H1 (cell line): ENCODE data around the gene SPATS1. TPM values are rescaled to one million over a fixed set of nuclear protein-coding genes. Genes with fewer than 3 reads are reported as not detected.

ENCODE experiments used
- CTCF ChIA-PET: fragments of 300-600 bp; sonication (Branson Sonifier 250); formaldehyde crosslinking; loops from one replicate; lab custom pipeline; 2021; ENCODE audit not compliant: partially characterized antibody; lab: Charles Lee
- POLR2A ChIA-PET: fragments of 300-600 bp; sonication (Branson Sonifier 250); formaldehyde crosslinking; loops from one replicate; lab custom pipeline; 2021; ENCODE audit warnings: inconsistent platforms; ENCODE audit not compliant: partially characterized antibody; lab: Charles Lee
- DNase-seq, 2 experiments: peaks; one replicate each; pipeline versions ENCODE4 v3.0.0 to v3.0.0-alpha.2; 2010 to 2022; ENCODE audit warnings: low spot score in 2 of 2, low read depth in 1 of 2, mixed read lengths in 1 of 2
- FAIRE-seq: peaks from 2 replicates; lab custom pipeline; 2011; peaks lifted over from hg19 to GRCh38; lab: Jason Lieb, UNC
- H2AFZ ChIP-seq: 2 replicates; pipeline ENCODE4 v1.8.1; 2012; ENCODE audit warnings: low read length, inconsistent platforms
- H2AK5ac ChIP-seq: 2 replicates; pipeline ENCODE4 v1.6.1; 2013; ENCODE audit warnings: low read depth, low read length
- H2BK120ac ChIP-seq: replicated peaks from 2 replicates; pipeline ENCODE3; 2013; ENCODE audit warnings: low read depth, low read length, inconsistent platforms
- H2BK12ac ChIP-seq: 2 replicates; pipeline ENCODE4 v1.6.1; 2013; ENCODE audit warnings: low read depth, low read length
- H2BK15ac ChIP-seq: 2 replicates; pipeline ENCODE4 v1.6.1; 2013; ENCODE audit warnings: low read length
- H2BK20ac ChIP-seq: 2 replicates; pipeline ENCODE4 v1.6.1; 2013; ENCODE audit warnings: low read length
- H2BK5ac ChIP-seq: 2 replicates; pipeline ENCODE4 v1.6.1; 2013; ENCODE audit warnings: low read depth, low read length
- H3K14ac ChIP-seq: 2 replicates; pipeline ENCODE4 v1.6.1; 2013; ENCODE audit warnings: inconsistent platforms; ENCODE audit not compliant: insufficient read length
- H3K18ac ChIP-seq: 2 replicates; pipeline ENCODE4 v1.6.1; 2013; ENCODE audit warnings: low read length; ENCODE audit errors: extremely low read depth
- H3K23ac ChIP-seq: 2 replicates; pipeline ENCODE4 v1.6.1; 2013; ENCODE audit warnings: inconsistent platforms; ENCODE audit not compliant: insufficient read length
- H3K23me2 ChIP-seq: 2 replicates; pipeline ENCODE4 v1.6.1; 2013; ENCODE audit warnings: low read depth, low read length
- H3K27ac ChIP-seq: 2 replicates; pipeline ENCODE4 v1.6.1; 2011; ENCODE audit warnings: low read depth, low read length, inconsistent platforms
- H3K27me3 ChIP-seq, 4 experiments: replicated peaks in 1 of 4; 1 replicate in 1 of 4; 2 replicates in 3 of 4; pipeline versions ENCODE4 v1.6.1 to v1.8.1; 2011 to 2013; ENCODE audit warnings: low read length in 3 of 4, mild to moderate bottlenecking in 3 of 4, inconsistent platforms in 2 of 4, mixed read lengths in 2 of 4, moderate library complexity in 1 of 4; ENCODE audit not compliant: control insufficient read depth in 3 of 4, insufficient read depth in 3 of 4; ENCODE audit errors: extremely low read depth in 1 of 4
- H3K36me3 ChIP-seq, 4 experiments: 2 replicates each; pipeline versions ENCODE4 v1.6.1 to v1.8.1; 2011 to 2013; ENCODE audit warnings: mild to moderate bottlenecking in 4 of 4, low read length in 3 of 4, moderate library complexity in 2 of 4, control low read depth in 1 of 4, inconsistent platforms in 1 of 4; ENCODE audit not compliant: insufficient read depth in 4 of 4, control insufficient read depth in 2 of 4
- H3K4ac ChIP-seq: replicated peaks from 2 replicates; pipeline ENCODE3; 2013; ENCODE audit warnings: low read length, low read depth, mixed read lengths, inconsistent platforms; ENCODE audit not compliant: insufficient read length
- H3K4me1 ChIP-seq, 4 experiments: replicated peaks in 1 of 4; 1 replicate in 1 of 4; 2 replicates in 3 of 4; pipeline versions ENCODE4 v1.6.1 to v1.8.1; 2011 to 2013; ENCODE audit warnings: low read length in 3 of 4, inconsistent platforms in 2 of 4, mixed read lengths in 1 of 4; ENCODE audit not compliant: insufficient read depth in 4 of 4, control insufficient read depth in 3 of 4
- H3K4me2 ChIP-seq, 2 experiments: 2 replicates each; pipeline versions ENCODE4 v1.6.1 to v1.8.1; 2011 to 2013; ENCODE audit warnings: low read depth in 2 of 2, low read length in 2 of 2, control low read depth in 1 of 2, inconsistent platforms in 1 of 2, mild to moderate bottlenecking in 1 of 2; ENCODE audit not compliant: insufficient read depth in 1 of 2
- H3K4me3 ChIP-seq, 4 experiments: fragments of 200-600, 300-600 bp in 1 of 4; sonication (generic), shearing (Covaris generic), sonication (Bioruptor Twin) in 1 of 4; 2 replicates each; pipeline versions ENCODE4 v1.5.1 to v1.8.1; 2011 to 2016; ENCODE audit warnings: low read length in 4 of 4, low read depth in 3 of 4, control low read depth in 2 of 4, inconsistent platforms in 2 of 4, mild to moderate bottlenecking in 2 of 4, mixed read lengths in 1 of 4, moderate library complexity in 1 of 4; ENCODE audit not compliant: insufficient read depth in 2 of 4; ENCODE audit errors: extremely low read depth in 1 of 4
- H3K56ac ChIP-seq: replicated peaks from 2 replicates; pipeline ENCODE3; 2013; ENCODE audit warnings: low read depth, mild to moderate bottlenecking, mixed read lengths, low read length, inconsistent platforms; ENCODE audit not compliant: insufficient read length
- H3K79me1 ChIP-seq: 2 replicates; pipeline ENCODE4 v1.6.1; 2013; ENCODE audit warnings: low read depth, low read length, control low read depth
- H3K79me2 ChIP-seq, 2 experiments: 2 replicates each; pipeline versions ENCODE4 v1.6.1 to v1.8.1; 2012 to 2013; ENCODE audit warnings: low read length in 2 of 2, mild to moderate bottlenecking in 2 of 2, inconsistent platforms in 1 of 2; ENCODE audit not compliant: insufficient read depth in 2 of 2, control insufficient read depth in 1 of 2
- H3K9ac ChIP-seq, 4 experiments: replicated peaks in 1 of 4; 1 replicate in 1 of 4; 2 replicates in 3 of 4; pipeline versions ENCODE4 v1.6.1 to v1.8.1; 2011 to 2013; ENCODE audit warnings: low read depth in 3 of 4, low read length in 3 of 4, control low read depth in 2 of 4, mild to moderate bottlenecking in 2 of 4, moderate library complexity in 2 of 4, inconsistent platforms in 1 of 4; ENCODE audit errors: extremely low read depth in 1 of 4
- H3K9me3 ChIP-seq, 2 experiments: 2 replicates each; pipeline versions ENCODE4 v1.6.1 to v1.8.1; 2012 to 2013; ENCODE audit warnings: mild to moderate bottlenecking in 2 of 2, moderate library complexity in 2 of 2, control low read depth in 1 of 2, inconsistent platforms in 1 of 2, low read depth in 1 of 2, low read length in 1 of 2, mixed read lengths in 1 of 2; ENCODE audit not compliant: insufficient read depth in 2 of 2
- H4K20me1 ChIP-seq, 2 experiments: replicated peaks in 1 of 2; 2 replicates each; pipeline versions ENCODE3 to v1.8.1; 2011 to 2013; ENCODE audit warnings: inconsistent platforms in 2 of 2, low read length in 2 of 2, mild to moderate bottlenecking in 1 of 2; ENCODE audit not compliant: insufficient read depth in 2 of 2, control insufficient read depth in 1 of 2
- H4K5ac ChIP-seq: 2 replicates; pipeline ENCODE4 v1.6.1; 2013; ENCODE audit warnings: low read length, low read depth, mixed read lengths, inconsistent platforms; ENCODE audit not compliant: insufficient read length
- H4K8ac ChIP-seq: 2 replicates; pipeline ENCODE4 v1.8.0; 2013; ENCODE audit warnings: mild to moderate bottlenecking, moderate library complexity, low read length, inconsistent platforms; ENCODE audit not compliant: insufficient read depth; ENCODE audit errors: extremely low read depth
- H4K91ac ChIP-seq: replicated peaks from 2 replicates; pipeline ENCODE3; 2013; ENCODE audit warnings: low read length, mixed read lengths, inconsistent platforms; ENCODE audit not compliant: insufficient read length
- ASH2L ChIP-seq: fragments of 200-600, 300-600 bp; sonication (generic); IDR thresholded peaks from one replicate; pipeline ENCODE4 v1.7.1; 2017; ENCODE audit warnings: low read length
- BRCA1 ChIP-seq: IDR thresholded peaks from 2 replicates; pipeline ENCODE4 v1.6.1; 2012; ENCODE audit warnings: low read depth, low read length, improper control_type of control experiment
- CEBPB ChIP-seq: IDR thresholded peaks from 2 replicates; pipeline ENCODE4 v1.6.1; 2012; ENCODE audit warnings: low read depth, low read length
- CHD2 ChIP-seq: IDR thresholded peaks from 2 replicates; pipeline ENCODE4 v1.6.1; 2012; ENCODE audit warnings: low read length, improper control_type of control experiment
- FOSL1 ChIP-seq: IDR thresholded peaks from 2 replicates; pipeline ENCODE4 v1.6.1; 2011; ENCODE audit warnings: mild to moderate bottlenecking, low read depth, low read length, moderate library complexity; ENCODE audit not compliant: insufficient read depth
- GTF2F1 ChIP-seq: IDR thresholded peaks from 2 replicates; pipeline ENCODE4 v1.6.1; 2012; ENCODE audit warnings: low read depth, low read length, improper control_type of control experiment, borderline replicate concordance
- JUN ChIP-seq: IDR thresholded peaks from 2 replicates; pipeline ENCODE4 v1.6.1; 2011; ENCODE audit warnings: low read depth, mild to moderate bottlenecking, improper control_type of control experiment, low read length
- JUND ChIP-seq: IDR thresholded peaks from 2 replicates; pipeline ENCODE4 v1.6.1; 2011; ENCODE audit warnings: mild to moderate bottlenecking, improper control_type of control experiment, low read length
- KDM4A ChIP-seq: IDR thresholded peaks from one replicate; pipeline ENCODE4 v1.7.1; 2012; ENCODE audit warnings: low read depth, mild to moderate bottlenecking, moderate library complexity, low read length, inconsistent platforms; ENCODE audit not compliant: severe bottlenecking
- POLR2A ChIP-seq, 2 experiments: IDR thresholded peaks; 1 replicate in 1 of 2; 2 replicates in 1 of 2; pipeline ENCODE4 v1.6.1; 2011; ENCODE audit warnings: low read depth in 2 of 2, low read length in 2 of 2, mild to moderate bottlenecking in 2 of 2; ENCODE audit errors: control extremely low read depth in 1 of 2
- POU5F1 ChIP-seq: IDR thresholded peaks from 2 replicates; pipeline ENCODE4 v1.6.1; 2011; ENCODE audit warnings: low read depth, mild to moderate bottlenecking, low read length, moderate library complexity
- RNF2 ChIP-seq: fragments of 200-900, 300-1000 bp; sonication (generic); IDR thresholded peaks from 2 replicates; pipeline ENCODE4 v1.7.1; 2016; ENCODE audit warnings: borderline replicate concordance, low read depth, mild to moderate bottlenecking, antibody characterized with exemption, low read length; ENCODE audit not compliant: poor library complexity, severe bottlenecking; ENCODE audit errors: missing control alignments
- SIX5 ChIP-seq: IDR thresholded peaks from 2 replicates; pipeline ENCODE4 v1.6.1; 2011; ENCODE audit warnings: mild to moderate bottlenecking, low read depth, low read length
- SP1 ChIP-seq: IDR thresholded peaks from 2 replicates; pipeline ENCODE4 v1.6.1; 2011; ENCODE audit warnings: low read depth, low read length
- TAF1 ChIP-seq: IDR thresholded peaks from 2 replicates; pipeline ENCODE4 v1.6.1; 2011; ENCODE audit warnings: mild to moderate bottlenecking, low read depth, low read length
- TBP ChIP-seq: IDR thresholded peaks from 2 replicates; pipeline ENCODE4 v1.6.1; 2011; ENCODE audit warnings: low read depth, low read length, improper control_type of control experiment
- TCF12 ChIP-seq: IDR thresholded peaks from 2 replicates; pipeline ENCODE4 v1.6.1; 2011; ENCODE audit warnings: low read depth, mild to moderate bottlenecking, low read length
- WGBS, 2 experiments: shearing (Covaris generic) in 1 of 2; methylation state at CpG; one replicate each; pipeline versions ENCODE4 v1.1.6 to v1.1.7; 2013 to 2015; ENCODE audit warnings: low lambda C conversion rate in 2 of 2, mixed read lengths in 2 of 2, inconsistent platforms in 1 of 2, low coverage in 1 of 2, missing lambda C conversion rate in 1 of 2; ENCODE audit not compliant: insufficient replicate concordance in 2 of 2, insufficient coverage in 1 of 2, insufficient read length in 1 of 2; ENCODE audit errors: extremely low coverage in 1 of 2, missing lambda C conversion rate in 1 of 2; 5-methylcytosine and 5-hydroxymethylcytosine counted together
- polyA plus RNA-seq, 7 experiments: library from polyadenylated mRNA; depleted of rRNA in 3 of 7; stranded (reverse) in 5 of 7; unstranded in 2 of 7; fragments of >200 nt in 5 of 7; fragments of 200-250 nt in 2 of 7; gene quantifications; 1 replicate in 5 of 7; 2 replicates in 1 of 7; 4 replicates in 1 of 7; pipeline versions ENCODE4 v1.2.1 to v1.2.3, GENCODE V29; 2011 to 2013; ENCODE audit warnings: missing spikeins in 2 of 7, mixed read lengths in 2 of 7
- total RNA-seq: library from RNA; stranded (reverse); fragmentation: NEBNext Ultra II Directional; extraction: Animal tissue kit (Norgen Biotek cat#: 25700); gene quantifications from 2 replicates; pipeline ENCODE4 v1.2.1, GENCODE V29; 2021

The SPATS1 gene
- total and polyA plus RNA-seq, 2 of the 8 experiments (the other 6 are each of a cell fraction or from before 2014, with no cell fraction given) = not detected

DNA sequence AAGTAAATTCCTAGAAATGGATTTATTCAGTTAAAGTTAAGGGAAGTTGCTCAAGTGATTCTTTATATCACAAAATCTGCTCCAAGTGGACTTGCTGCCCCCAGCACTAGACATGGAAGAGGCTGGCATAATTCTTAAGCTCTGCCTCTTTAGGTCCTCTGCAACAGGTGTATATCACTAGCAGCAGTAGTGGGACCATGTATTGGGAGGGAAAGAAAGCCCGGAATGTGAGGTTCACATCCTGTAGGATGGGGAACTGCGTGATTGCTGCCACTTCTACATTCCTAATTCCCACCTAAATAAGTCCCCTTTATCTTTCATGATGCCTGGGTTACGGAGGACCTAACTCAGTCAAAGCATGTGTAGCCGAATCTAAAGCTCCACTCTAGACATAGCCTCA, 13.2 kb downstream of the SPATS1 start:
- ChIA-PET POLR2A (interaction anchor here (0.6 kb wide), 1 partner anchor 12 kb away, joined by 5 read pairs; no protein-coding TSS in a partner anchor), CTCF (interaction anchor here (1.4 kb wide), 1 partner anchor 10 kb away, joined by 3 read pairs; no protein-coding TSS in a partner anchor)
- H3K9ac ChIP-seq = no peak overlapping the region
- no peak overlapping the region for H2AFZ ChIP-seq
- no peak overlapping the region for H3K56ac ChIP-seq
- no peaks in the 10 kb centered on the region for H3K27me3 ChIP-seq
- no peak overlapping the region for H3K4me2 ChIP-seq
- H3K4me3 ChIP-seq = no peak overlapping the region
- peaks cover 0 to under 1% (median 0%) of the 10 kb centered on the region in 4 experiments; a peak in 1 of 7 replicates for H3K4me1 ChIP-seq
- no peaks in the 10 kb centered on the region for H3K79me2 ChIP-seq
- WGBS, 2 experiments = 91% methylated on average over 3 of the region's 4 CpGs; no CpG with 5 or more reads in 1 of the 2 experiments
- H3K27ac ChIP-seq = no peak overlapping the region
- H3K23ac ChIP-seq = no peak overlapping the region
- no peak for FAIRE-seq
- H3K14ac ChIP-seq = no peak overlapping the region
- no peak overlapping the region for H4K8ac ChIP-seq
- no peak overlapping the region for H2AK5ac ChIP-seq
- H3K9me3 ChIP-seq = no peaks in the 10 kb centered on the region
- H3K36me3 ChIP-seq = no peaks in the 10 kb centered on the region
- H3K4ac ChIP-seq = no peak overlapping the region
- H2BK15ac ChIP-seq = no peak overlapping the region
- H3K23me2 ChIP-seq = no peaks in the 10 kb centered on the region; the same call in 1 of the 2 replicates
- no peak overlapping the region for H4K91ac ChIP-seq
- no peak overlapping the region for H2BK120ac ChIP-seq
- DNase-seq = no peak
- H2BK5ac ChIP-seq = no peak overlapping the region
- H4K5ac ChIP-seq = no peak overlapping the region
- H3K79me1 ChIP-seq = no peaks in the 10 kb centered on the region
- H2BK20ac ChIP-seq = no peak overlapping the region
- H3K18ac ChIP-seq = no peak overlapping the region
- no peaks in the 10 kb centered on the region for H4K20me1 ChIP-seq
- no peak overlapping the region for H2BK12ac ChIP-seq
- no peak for TF ChIP-seq TAF1
- TF ChIP-seq RNF2 = no peak
- no peak for TF ChIP-seq ASH2L
- no peak for TF ChIP-seq SIX5
- no peak for TF ChIP-seq POU5F1
- TF ChIP-seq POLR2A (IDR thresholded peaks at IDR 0.05; ENCODE audit: control extremely low read depth in 1 of 2, low read depth in 2 of 2, low read length in 2 of 2) = no peak
- no peak for TF ChIP-seq KDM4A
- TF ChIP-seq SP1 = no peak
- no peak for TF ChIP-seq JUN
- no peak for TF ChIP-seq TBP
- TF ChIP-seq FOSL1 = no peak
- no peak for TF ChIP-seq CEBPB
- TF ChIP-seq BRCA1 = no peak
- no peak for TF ChIP-seq GTF2F1
- no peak for TF ChIP-seq JUND
- TF ChIP-seq CHD2 = no peak
- TF ChIP-seq TCF12 = no peak
